ENCODE measurements around the gene CD7. TPM values are rescaled to one million over a fixed set of nuclear protein-coding genes. Genes with fewer than 3 reads are reported as not detected.

The CD7 gene
- total and polyA plus RNA-seq, 8 donors, result 0.28 to 1.3 (median 0.98) TPM

DNA sequence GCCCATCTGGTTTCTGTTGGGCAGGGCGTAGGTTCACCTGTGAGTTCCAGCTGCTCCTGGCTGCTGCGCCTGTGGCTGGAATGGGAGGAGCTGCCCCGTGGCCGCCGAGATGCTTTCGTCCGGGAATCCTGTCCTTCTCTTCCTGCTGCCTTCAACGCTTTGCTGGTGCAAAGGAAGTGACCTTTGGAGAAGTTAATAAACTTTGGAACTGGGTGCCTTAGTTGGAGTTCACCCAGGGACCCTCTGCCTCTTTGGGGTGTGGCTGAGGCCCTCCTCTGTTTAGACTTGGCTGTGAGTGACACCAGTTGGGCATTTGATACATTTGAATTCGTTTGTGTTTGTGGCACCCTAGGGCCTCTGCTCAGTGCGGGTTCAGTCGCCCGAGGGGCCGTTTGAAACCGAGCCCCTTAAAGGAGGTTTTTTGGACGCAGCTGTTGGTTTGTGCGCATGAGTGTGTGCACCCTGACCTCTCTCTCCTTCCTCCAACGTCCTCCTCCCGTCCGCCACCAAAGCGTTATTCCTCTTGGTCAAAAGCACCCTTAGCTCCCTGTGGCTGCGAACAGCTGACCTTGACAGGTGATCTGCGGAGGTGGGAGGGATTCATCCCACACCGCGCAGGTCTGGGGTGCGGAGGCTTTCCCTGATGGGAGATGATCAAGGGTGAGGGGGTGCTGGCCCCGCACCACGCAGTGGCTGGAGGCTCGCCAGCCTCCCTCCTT, 25.1 kb upstream of the CD7 start:
- WGBS, 2 donors, result 68 to 76% methylated on average over 28 of the region's 28 CpGs
- FAIRE-seq, result no peak

DNA sequence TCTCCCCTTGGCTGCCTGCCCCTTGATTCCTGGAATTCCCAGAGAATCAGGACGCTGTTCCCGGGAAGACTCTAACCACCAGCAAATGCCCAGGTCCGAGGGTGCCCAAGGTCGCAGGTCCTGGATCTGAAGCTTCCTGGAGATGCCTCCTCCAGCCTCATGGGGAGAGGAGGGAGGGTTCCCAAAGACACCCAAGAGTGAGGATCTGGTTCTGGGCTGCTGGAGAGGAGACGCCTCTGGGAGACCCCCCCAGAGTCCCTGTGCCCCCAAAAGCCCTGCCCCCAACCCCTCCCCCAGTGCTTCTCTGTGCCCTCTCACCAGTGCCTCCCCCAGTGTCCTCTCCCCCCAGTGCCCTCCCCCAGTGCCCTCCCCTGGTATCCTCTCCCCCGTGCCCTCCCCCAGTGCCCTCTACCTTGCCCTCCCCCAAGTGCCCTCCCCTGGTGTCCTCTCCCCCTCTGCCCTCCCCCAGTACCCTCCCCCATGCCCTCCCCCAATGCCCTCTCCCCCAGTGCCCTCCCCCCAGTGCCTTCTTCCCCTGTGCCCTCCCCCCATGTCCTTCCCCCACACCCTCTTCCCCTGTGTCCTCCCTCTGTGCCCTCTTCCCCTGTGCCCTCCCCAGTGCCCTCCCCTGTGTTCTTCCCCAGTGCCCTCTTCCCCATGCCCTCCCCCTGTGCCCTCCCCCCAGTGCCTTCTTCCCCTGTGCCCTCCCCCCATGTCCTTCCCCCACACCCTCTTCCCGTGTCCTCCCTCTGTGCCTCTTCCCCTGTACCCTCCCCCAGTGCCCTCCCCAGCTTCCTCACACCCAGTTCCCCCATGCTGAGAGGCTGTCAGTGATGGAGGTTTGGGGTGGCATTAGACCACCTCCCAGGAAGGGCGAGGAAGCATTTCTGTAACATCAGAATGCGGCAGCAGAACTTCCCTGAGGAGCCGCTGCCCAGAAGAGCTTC, 22.5 kb upstream of the CD7 start:
- FAIRE-seq, result no peak
- TF ChIP-seq, protein P1, sequence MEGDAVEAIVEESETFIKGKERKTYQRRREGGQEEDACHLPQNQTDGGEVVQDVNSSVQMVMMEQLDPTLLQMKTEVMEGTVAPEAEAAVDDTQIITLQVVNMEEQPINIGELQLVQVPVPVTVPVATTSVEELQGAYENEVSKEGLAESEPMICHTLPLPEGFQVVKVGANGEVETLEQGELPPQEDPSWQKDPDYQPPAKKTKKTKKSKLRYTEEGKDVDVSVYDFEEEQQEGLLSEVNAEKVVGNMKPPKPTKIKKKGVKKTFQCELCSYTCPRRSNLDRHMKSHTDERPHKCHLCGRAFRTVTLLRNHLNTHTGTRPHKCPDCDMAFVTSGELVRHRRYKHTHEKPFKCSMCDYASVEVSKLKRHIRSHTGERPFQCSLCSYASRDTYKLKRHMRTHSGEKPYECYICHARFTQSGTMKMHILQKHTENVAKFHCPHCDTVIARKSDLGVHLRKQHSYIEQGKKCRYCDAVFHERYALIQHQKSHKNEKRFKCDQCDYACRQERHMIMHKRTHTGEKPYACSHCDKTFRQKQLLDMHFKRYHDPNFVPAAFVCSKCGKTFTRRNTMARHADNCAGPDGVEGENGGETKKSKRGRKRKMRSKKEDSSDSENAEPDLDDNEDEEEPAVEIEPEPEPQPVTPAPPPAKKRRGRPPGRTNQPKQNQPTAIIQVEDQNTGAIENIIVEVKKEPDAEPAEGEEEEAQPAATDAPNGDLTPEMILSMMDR (IDR thresholded peaks at IDR 0.05), result no peak
- Histone ChIP-seq H3K27me3 (no peaks in the 10 kb centered on the region), H3K27ac (peak overlapping the region in 1 of 4 donors; percentile 51), H3K4me3 (peak overlapping the region in 2 of 4 donors; percentile 14 to 23), H3K9me3 (no peaks in the 10 kb centered on the region), H3K4me1 (peaks cover 5 to 8% (median 5%) of the 10 kb centered on the region in 3 donors), H3K36me3 (no peaks in the 10 kb centered on the region)
- peak in 1 of 6 donors; percentile 29 for DNase-seq
- ATAC-seq, result peak; percentile 2 to 30 (median 18)
- intact Hi-C loops (cut with DNase I), result no loop called here
- 45 to 51% methylated on average over 9 to 10 of the region's 10 CpGs for WGBS, 2 donors

More for the DNA sequence above, 25.1 kb upstream of the CD7 start:
- intact Hi-C loops (cut with DNase I), result no loop called here
- H3K4me3 ChIP-seq, result no peak overlapping the region
- no peaks in the 10 kb centered on the region for H3K4me1 ChIP-seq
- TF ChIP-seq, protein P1 (IDR thresholded peaks at IDR 0.05), result no peak
- no peak overlapping the region for H3K27ac ChIP-seq
- H3K36me3 ChIP-seq, result no peaks in the 10 kb centered on the region
- no peaks in the 10 kb centered on the region for H3K9me3 ChIP-seq
- peak in 1 of 6 donors; percentile 17 for DNase-seq
- no peaks in the 10 kb centered on the region for H3K27me3 ChIP-seq
- ATAC-seq, result no peak

DNA sequence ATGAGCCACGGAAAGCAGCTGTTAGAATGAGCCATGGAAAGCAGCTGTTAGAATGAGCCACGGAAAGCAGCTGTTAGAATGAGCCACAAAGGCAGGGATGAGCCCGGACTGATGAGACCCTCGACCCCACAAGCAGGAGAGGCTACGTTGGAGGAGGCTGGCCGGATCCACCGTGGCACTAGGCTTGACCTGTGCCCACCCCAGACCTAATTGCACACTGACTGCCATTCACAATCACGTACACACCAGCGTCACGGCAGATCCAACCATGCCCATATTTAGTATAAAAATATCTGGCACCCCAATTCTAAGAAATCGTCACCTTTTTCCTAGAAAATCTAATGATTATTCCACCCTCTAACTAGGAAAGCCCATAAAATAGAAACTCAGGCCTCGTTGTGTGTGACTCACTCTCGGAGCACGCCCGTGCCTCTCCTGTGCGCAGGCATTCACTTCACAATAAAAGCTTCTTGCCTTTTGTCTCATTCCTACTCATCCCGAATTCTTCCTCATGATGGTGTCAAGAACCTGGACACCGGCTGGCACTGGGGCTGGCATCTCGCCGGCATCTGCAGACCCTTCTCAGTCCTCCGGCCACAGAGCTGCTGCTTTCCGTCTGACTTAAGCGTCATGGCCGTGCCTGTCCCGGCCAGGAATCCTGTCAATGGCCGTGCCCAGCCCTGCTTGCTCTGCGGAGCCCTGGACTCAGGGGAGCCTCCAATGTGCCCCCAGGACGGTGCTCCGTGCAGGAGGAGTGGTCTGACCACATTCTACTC, 21.6 kb upstream of the CD7 start:
- peaks cover 11 to 16% (median 13%) of the 10 kb centered on the region in 3 donors for H3K4me1 ChIP-seq
- FAIRE-seq, result no peak
- peak in 3 of 6 donors; percentile 42 to 65 (median 62) for DNase-seq
- peak overlapping the region in 3 of 4 donors; percentile 22 to 51 (median 39) for H3K27ac ChIP-seq
- no peaks in the 10 kb centered on the region for H3K9me3 ChIP-seq
- H3K27me3 ChIP-seq, result no peaks in the 10 kb centered on the region
- TF ChIP-seq, protein P1 (IDR thresholded peaks at IDR 0.05), result no peak
- no peaks in the 10 kb centered on the region for H3K36me3 ChIP-seq
- ATAC-seq, result peak; percentile 49 to 71 (median 60)
- WGBS, 2 donors, result 32 to 41% methylated on average over 29 of the region's 29 CpGs
- H3K4me3 ChIP-seq, result peak overlapping the region in 2 of 4 donors; percentile 14 to 23
- intact Hi-C loops (cut with DNase I), result no loop called here

DNA sequence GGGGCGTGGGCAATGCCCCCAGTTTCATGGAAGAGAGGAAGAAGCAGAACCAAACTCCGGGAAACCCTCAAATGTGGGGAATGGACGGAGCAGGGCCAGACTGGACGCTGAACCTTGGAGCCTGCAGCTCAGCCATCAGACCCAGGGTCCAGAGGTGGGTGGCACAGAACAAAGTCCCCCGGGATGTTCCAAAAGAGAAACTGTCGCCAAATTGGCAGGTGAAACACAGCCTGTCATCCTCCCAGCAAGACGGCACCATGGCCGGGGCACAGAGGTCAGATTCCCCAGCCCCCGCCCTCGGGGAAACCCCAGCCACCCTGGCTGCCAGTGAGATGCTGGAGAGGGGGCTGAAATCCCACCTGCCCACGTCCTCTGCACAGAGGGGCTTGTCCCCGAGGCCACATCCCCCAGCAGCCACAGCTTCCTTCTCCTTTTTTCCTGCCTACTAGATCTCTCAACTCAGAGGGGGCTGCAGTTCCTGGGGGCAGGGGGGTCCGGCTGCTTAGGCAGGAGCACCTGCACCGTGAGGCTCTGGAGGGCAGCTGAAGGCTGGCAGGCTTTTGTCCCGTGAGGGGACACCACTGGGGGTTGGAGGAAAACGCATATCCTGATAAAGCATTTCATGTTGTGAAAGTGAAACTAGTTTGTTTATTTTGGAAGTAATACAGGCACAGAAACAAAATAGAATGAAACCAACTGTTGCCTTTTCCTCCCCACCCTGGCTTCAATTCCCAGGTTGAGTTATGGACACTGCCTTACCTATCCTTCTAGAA, 17.4 kb upstream of the CD7 start:
- peak overlapping the region in 3 of 4 donors; percentile 31 to 50 (median 36) for H3K4me3 ChIP-seq
- H3K36me3 ChIP-seq, result no peaks in the 10 kb centered on the region
- no peak for FAIRE-seq
- intact Hi-C loops (cut with DNase I), result no loop called here
- 33 to 35% methylated on average over 16 of the region's 16 CpGs for WGBS, 2 donors
- no peaks in the 10 kb centered on the region for H3K27me3 ChIP-seq
- peak; percentile 23 to 61 (median 42) for ATAC-seq
- peak in 3 of 6 donors; percentile 41 to 63 (median 61) for DNase-seq
- H3K9me3 ChIP-seq, result no peaks in the 10 kb centered on the region
- H3K27ac ChIP-seq, result peak overlapping the region in 2 of 4 donors; percentile 80 to 84
- peaks cover 11 to 22% (median 14%) of the 10 kb centered on the region in 3 donors for H3K4me1 ChIP-seq
- TF ChIP-seq, protein P1 (IDR thresholded peaks at IDR 0.05), result no peak

Measured in pancreas (tissue), 10 donors.